ENCODE results near the gene OR5D16. TPM values are rescaled to one million over a fixed set of nuclear protein-coding genes. Genes with fewer than 3 reads are reported as not detected.

OR5D16 gene
- total RNA-seq: not detected in 2 replicates

GRCh38 chr11:55838452-55838851 lies at the start of gene OR5D16:
TSS of gene OR5D16 (plus strand) at chr11:55838752. CDS start at chr11:55838752, 0 bp downstream.

GRCh38 chr11:55795256-55795655 lies 43.3 kb upstream of the OR5D16 start, which contains the start of gene OR5D14:
TSS of gene OR5D14 (plus strand) at chr11:55795556. CDS start at chr11:55795556, 0 bp downstream.

GRCh38 chr11:55811067-55811466 lies 27.5 kb upstream of the OR5D16 start, which contains the start of gene OR5L1:
TSS of gene OR5L1 (plus strand) at chr11:55811367. CDS start at chr11:55811467, 100 bp downstream.

DNA sequence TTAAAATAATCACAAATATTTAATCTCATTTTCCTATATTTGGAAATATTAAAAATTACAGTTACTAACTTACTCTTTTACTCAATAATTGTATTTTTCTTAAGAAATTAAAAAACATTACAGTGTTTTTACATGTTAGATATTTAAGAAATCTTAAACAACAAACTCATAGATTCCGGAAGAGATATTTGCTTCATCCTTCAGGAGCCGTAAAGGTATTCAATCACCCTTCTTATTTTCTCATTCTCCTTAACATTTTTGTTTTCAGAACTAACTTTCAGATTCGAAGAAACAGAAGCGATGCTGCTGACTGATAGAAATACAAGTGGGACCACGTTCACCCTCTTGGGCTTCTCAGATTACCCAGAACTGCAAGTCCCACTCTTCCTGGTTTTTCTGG lies 19.2 kb upstream of the OR5D16 start, which contains the start of gene OR5D18:
TSS of gene OR5D18 (plus strand) at position 301 of the 400 bp plus-strand sequence. CDS start at position 301, 0 bp downstream.

GRCh38 chr11:55826919-55827318 lies 11.6 kb upstream of the OR5D16 start, which contains the start of gene OR5L2:
TSS of gene OR5L2 (plus strand) at chr11:55827219. CDS start at chr11:55827219, 0 bp downstream.

DNA sequence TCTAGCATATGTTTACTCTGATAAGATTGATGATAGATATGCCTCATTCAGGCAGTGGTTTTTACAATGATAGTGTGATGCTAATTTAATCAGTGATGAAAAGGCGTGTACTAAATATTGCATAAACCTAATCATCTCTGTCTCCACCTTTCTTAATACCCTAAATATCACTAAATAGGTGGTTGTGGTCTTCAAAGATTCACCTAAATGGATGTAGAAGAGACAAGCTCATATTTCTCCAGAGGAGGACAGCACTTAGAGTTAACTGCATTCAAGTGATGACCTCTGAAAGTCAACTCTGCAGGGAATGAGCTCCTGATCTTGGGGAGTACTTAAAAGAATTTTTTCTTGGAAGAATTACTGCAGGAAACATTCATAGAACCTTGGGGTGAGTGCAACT lies 44.4 kb downstream of the OR5D16 start, which contains the start of gene TRIM51:
TSS of gene TRIM51 (plus strand) at position 301 of the 400 bp plus-strand sequence. CDS start 2,132 bp downstream, outside the sequence.

Other genes starting within 250 kb of the OR5D16 start
- not detected in 2 replicates for gene OR4C11, start 231.1 kb upstream of the OR5D16 start, total RNA-seq
- not detected in 2 replicates for gene OR4P4, start 203.6 kb upstream of the OR5D16 start, total RNA-seq
- not detected in 2 replicates for gene OR4S2, start 190.4 kb upstream of the OR5D16 start, total RNA-seq
- not detected in 2 replicates for gene OR4C6, start 176.6 kb upstream of the OR5D16 start, total RNA-seq
- gene OR5D13, start 65.3 kb upstream of the OR5D16 start, total RNA-seq: not detected in 2 replicates
- not detected in 2 replicates for gene OR5D14, start 43.2 kb upstream of the OR5D16 start, total RNA-seq
- not detected in 2 replicates for gene OR5L1, start 27.4 kb upstream of the OR5D16 start, total RNA-seq
- gene OR5D18, start 19.1 kb upstream of the OR5D16 start, total RNA-seq: not detected in 2 replicates
- not detected in 2 replicates for gene OR5L2, start 11.5 kb upstream of the OR5D16 start, total RNA-seq
- gene TRIM51, start 44.5 kb downstream of the OR5D16 start, total RNA-seq: not detected in 2 replicates
- gene OR5W2, start 75.8 kb downstream of the OR5D16 start, total RNA-seq: not detected in 2 replicates
- gene OR5I1, start 97.6 kb downstream of the OR5D16 start, total RNA-seq: not detected in 2 replicates
- not detected in 2 replicates for gene OR10AG1, start 131.2 kb downstream of the OR5D16 start, total RNA-seq
- not detected in 2 replicates for gene OR5F1, start 155.9 kb downstream of the OR5D16 start, total RNA-seq
- gene OR5AS1, start 188.9 kb downstream of the OR5D16 start, total RNA-seq: not detected in 2 replicates